ENCODE data around the gene PNMA5.
"Not testable (repeated sequence)": the region's sequence is repeated elsewhere in the genome, so short reads cannot be mapped to it uniquely, and the experiment has no call there.

PNMA5 gene

DNA sequence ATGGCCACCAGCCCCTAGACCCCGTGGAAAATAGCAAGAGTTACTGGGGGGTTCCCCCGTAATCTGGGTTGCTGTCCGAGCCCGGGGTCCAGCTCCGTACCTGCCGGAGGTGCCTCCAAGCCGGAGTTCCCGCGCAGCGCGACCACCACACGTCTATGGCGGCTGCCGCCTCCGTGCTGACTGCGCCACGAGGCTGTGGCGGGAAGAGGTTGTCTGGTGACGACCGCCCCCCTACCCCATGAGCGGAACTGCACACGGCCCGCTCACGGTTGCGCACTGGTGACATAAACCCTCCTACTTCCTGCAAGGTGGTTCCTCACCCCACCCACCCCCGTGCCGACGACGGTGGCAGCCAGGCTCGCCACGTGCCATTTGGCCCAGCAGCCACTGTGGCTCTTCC is at the start of gene PNMA5:
PNMA5 (minus strand) TSS at position 184 of the 400 bp plus-strand sequence. CDS start 2,518 bp downstream, outside the sequence.
- DNase-seq (ENCODE audit: low read depth in 3 of 3) = no peak

DNA sequence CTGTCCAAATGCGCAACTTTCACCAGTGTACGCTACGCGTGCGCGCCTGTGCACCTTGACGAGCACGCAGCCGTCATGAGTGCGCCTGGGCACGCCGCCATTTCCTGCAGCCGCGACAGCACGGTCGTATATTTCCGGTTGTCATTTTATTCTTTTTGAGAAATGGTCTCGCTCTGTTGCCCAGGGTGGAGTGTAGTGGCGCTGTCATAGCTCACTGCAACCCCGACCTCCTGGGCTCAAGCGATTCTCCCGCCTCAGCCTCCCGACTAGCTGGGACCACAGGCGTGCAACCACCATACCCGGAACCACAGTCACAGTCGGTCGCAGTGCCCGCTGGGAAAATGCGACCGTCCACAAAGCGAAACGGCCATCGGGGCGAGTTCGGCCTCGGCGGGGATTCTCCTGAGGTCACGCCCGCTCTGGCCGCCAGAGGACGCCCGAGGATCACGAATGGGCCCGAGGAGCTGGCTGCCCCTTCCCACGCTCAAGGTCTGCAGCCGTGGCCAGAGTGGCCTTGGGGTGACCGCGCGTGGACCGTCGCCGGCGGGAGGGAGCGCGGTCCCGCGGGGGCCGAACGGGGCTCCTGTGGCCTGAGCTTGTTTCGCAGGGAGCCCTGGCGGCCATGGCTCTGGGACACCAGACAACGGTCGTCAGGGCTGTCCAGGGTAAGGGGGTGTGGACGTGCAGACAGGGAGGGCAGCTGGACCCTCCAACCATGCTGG is 38.6 kb upstream of the PNMA5 start:
- DNase-seq (ENCODE audit: low read depth in 3 of 3) = peak; percentile 40 to 57 (median 42)

DNA sequence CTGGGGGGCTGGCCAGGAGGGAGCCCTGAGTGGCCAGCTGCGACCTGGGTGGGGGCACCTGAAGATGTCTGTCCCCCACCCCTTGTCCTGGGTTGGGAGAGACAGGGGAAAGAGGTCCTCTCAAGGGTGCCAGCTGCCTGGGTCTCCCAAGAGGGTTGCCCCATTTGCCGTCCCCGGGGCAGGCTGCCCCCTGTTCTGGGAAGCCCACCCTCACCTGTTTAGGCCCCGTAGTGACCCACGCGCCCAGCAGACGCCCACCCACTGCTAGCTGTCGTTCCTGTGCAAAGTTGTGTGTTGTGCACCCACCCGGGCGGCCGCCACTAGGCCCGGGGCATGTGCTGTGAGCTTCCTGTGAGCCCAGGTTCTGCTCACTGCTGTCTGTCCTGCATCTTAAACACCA is 36.9 kb upstream of the PNMA5 start:
- DNase-seq (ENCODE audit: low read depth in 3 of 3) = no peak

DNA sequence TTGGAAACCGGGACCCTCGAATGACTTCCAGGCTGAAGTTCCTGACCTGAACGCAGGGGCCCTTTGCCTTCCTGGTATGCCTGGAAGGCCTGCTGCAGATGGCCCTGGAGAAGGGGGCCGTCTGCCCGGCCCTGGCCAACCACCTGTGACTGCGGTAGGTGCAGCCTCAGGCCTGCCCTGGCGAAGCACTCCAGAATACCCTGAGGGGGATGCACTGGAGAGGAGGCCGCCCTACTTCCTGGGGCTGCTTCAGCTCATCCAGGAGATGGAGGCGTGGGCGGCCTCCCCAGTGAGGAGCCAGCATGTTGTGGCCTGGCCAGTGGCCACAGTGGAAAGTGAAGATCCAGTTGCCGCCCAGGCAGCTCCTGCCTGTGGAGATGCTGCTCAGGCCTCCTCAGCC is 36.0 kb upstream of the PNMA5 start:
- DNase-seq (ENCODE audit: low read depth in 3 of 3) = no peak

DNA sequence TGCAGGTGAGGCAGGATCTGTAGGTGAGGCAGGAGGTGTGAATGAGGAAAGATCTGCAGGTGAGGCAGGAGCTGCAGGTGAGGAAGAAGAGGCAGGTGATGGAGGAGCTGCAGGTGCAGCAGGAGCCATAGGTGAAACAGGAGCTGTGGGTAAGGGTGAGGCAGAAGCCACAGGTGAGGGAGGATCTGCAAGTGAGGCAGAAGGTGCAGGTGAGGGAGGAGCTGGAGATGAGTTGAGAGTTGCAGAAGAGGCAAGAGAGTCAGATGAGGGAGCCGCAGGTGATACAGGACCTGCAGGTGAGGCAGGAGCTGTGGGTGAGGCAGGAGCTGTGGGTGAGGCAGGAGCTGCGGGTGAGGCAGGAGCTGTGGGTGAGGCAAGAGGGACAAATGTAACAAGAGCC is 35.2 kb upstream of the PNMA5 start:
- DNase-seq (ENCODE audit: low read depth in 3 of 3) = no peak

DNA sequence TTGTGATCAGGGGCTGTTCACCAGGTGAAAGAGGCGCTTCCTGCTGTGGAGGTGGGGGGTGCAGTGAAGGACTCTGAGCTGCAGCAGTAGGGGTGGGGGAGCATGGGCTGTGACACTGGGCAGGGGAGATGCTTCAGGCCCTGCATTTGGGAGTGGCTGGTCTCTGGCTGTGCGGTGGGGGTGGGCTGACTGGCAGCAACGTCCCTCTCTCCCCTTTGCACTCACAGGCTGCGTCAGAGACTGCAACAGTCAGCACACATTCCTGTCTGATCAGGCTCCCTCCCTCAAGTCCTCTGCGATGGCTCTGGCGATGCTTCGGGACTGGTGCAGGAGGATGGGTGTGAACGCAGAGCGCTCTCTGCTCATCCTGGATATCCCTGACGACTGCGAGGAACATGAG is 34.6 kb upstream of the PNMA5 start:
- DNase-seq (ENCODE audit: low read depth in 3 of 3) = not testable (repeated sequence)

DNA sequence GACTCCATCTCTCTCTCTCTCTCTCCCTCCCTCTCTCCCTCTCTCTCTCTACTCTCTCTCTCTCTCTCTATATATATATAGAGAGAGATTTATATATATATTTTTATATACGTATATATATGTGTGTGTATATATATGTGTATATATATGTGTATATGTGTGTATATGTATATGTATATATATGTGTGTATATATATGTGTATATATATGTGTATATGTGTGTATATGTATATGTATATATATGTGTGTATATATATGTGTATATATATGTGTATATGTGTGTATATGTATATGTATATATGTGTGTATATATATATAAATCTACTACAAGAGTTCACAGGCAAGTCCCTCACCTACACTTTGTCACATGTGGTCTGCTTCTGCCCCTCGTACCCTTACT is 32.6 kb upstream of the PNMA5 start:
- DNase-seq (ENCODE audit: low read depth in 3 of 3) = not testable (repeated sequence)

DNA sequence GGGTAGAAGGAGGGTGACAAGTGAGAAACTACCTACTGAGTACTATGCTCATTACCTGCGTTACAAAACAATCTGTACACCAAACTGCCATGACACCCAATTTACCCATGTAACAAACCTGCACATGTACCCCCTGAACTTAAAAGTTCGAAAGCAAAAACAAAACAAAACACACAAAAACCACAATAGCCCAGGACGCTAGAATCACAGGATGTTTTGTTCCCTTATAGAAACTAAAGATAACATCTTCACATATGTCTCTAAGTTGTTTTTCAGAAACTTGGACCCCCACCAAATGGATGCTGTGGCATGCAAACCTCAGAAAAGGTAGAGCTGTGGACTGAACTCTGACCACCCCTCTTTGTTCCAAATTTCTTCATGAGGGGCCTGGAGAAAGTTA is 25.2 kb upstream of the PNMA5 start:
- no peak for DNase-seq (ENCODE audit: low read depth in 3 of 3)

DNA sequence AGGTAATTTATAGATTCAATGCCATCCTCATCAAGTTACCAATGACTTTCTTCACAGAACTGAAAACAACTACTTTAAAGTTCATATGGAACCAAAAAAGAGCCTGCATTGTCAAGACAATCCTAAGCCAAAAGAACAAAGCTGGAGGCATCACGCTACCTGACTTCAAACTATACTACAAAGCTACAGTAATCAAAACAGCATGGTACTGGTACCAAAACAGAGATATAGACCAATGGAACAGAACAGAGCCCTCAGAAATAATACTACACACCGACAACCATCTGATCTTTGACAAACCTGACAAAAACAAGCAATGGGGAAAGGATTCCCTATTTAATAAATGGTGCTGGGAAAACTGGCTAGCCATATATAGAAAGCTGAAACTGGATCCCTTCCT is 23.3 kb upstream of the PNMA5 start:
- not testable (repeated sequence) for DNase-seq (ENCODE audit: low read depth in 3 of 3)

DNA sequence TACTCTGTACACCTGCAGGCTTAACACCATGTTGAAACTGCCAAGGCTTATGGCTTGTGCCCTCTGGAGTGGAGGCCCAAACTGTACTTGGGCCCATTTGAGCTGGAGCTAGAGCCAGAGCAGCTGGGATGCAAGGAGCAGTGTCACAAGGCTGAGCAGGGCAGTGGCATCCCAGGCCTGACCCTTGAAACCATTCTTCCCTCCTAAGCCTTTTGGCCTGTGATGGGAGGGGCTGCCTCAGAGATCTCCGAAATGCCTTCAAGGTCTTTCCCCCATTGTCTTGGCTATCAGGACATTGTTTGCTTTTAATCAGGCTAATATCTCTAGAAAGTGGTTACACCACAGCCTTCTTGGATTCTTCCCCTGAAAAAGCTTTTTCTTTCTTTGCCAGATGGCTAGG is 10.9 kb upstream of the PNMA5 start:
- no peak for DNase-seq (ENCODE audit: low read depth in 3 of 3)

DNA sequence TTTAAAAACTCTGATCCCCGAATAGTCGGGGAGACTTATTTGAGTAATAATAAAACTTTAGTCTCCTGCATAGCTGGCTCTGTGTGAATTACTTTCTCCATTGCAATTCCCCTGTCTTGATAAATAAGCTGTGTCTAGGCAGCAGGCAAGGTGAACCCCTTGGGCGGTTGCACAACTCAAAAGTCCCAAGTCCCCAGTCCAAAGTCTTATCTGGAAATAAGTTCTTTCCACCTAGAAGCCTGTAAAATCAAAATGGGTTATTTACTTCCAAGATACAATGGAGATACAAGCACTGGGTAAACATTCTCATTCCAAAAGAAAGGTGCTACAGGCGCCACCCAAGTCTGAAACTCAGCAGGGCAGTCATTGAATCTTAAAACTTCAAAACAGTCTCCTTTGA is 10.1 kb upstream of the PNMA5 start:
- DNase-seq (ENCODE audit: low read depth in 3 of 3) = no peak

DNA sequence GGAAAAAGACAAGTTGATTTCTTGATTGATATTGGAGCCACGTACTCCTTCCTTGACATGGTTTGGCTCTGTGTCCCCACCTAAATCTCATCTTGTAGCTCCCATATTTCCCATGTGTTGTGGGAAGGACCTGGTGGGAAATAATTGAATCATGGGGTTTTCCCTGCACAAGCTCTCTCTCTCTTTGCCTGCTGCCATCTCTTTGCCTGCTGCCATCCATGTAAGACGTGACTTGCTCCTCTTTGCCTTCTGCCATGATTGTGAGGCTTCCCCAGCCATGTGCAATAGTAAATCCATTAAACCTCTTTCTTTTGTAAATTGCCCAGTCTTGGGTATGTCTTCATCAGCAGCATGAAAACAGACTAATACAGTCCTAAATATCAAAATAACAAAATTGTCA is 8.3 kb upstream of the PNMA5 start:
- DNase-seq (ENCODE audit: low read depth in 3 of 3) = not testable (repeated sequence)

DNA sequence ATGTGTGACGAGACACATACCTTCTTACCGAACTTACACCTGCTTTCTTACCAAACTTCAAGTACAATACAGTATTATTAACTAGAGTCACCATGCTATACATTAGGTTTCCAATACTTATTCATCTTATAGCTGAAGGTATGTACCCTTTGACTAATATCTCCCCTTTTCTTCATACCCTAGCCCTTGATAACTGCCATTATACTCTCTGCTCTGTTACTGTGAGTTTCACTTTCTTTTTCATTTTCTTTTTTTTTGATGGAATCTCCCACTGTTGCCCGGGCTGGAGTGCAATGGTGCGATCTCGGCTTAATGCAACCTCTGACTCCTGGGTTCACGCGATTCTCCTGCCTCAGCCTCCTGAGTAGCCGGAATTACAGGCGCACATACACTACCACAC is 3.4 kb upstream of the PNMA5 start:
- DNase-seq (ENCODE audit: low read depth in 3 of 3) = no peak

DNA sequence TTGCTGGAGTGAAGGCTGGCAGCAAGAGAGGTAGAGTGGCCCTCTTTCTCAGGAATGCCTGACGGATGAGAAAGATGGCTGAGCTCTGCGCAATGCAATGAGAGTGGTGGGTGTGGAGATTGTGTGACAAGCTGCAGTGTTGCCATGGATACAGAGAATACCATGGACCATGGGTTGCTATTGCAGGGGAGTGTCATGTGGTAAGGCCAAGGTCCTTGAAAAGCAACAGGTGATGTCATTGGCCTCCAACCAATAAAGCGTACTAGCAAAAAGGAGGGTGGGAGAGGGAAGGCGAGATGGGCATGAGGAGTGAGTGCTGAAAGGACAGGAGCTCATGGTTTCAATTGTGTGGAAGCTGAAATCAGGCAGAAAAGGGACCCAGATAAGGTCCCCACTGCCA is 1.8 kb downstream of the PNMA5 start:
- DNase-seq (ENCODE audit: low read depth in 3 of 3) = no peak

DNA sequence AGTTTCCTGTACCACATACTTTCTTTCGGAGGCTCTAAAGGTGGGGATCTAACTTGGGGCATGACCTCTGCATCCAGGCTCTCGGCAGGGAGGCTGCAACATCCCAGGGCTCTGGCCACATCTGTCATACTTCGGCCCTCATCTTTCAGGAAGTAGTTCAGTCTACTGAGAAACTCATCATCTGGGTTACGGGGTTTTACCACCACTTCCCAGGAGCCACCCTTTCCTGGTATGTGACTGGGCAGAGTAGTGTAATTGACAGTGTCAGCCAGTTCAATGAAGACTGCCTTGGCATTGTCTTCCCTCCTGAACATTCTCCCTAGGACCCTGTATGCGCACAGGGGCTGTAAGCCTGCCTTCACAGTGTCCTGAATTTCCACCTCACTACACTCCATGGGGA is 2.8 kb downstream of the PNMA5 start:
- DNase-seq (ENCODE audit: low read depth in 3 of 3) = no peak

DNA sequence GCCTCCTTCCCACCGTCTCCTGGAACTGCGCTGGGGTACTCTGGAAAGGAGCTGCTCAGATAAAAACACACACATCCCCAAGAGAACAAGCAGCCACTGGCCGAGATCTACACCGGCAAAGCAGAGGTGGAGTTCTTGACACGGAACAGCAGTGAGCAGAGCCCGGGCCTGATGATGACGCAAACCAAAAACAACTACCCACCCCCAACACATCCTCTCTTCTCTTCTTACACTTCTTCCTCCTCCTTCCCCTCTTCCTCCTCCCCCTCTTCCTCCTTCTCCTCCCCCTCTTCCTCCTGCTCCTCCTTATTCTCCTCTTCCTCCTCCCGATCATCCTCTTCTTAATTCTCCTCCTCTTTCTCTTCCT is 4.6 kb downstream of the PNMA5 start:
- no peak for DNase-seq (ENCODE audit: low read depth in 3 of 3)

DNA sequence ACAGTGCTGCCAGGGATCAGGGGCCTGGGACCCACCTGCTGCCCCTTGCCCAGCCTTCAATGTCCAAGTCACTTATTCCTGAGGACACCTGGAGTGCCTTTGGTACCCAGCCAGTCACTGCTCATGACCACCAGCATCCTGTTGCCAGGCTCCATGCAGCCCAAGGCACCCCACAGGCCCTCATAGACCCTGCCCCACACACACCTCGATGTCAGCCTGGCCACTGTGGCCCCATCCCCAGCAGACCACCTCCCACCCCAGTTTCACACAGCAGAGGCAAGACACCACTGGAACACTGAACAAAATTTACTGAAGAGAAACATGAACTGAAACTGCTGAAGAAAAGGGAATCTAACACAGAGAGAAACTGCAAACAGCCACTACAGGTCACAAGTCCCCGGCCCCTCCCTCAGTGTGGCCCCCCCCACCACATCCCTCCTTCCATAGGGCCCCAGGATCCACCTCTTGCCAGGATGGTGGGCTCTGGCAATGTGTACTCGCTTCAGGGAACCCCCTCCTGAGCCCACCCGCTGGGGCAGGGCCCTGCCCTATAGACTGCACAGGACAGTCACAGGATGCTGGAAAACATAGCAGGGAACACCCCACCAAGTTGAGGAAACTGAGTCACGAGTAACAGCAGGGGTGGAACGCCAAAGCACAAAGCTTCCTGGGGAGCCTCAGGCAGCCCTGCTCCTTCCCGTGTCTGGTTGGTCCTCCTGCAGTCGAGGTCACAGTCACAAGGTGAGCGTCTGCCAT is 5.2 kb downstream of the PNMA5 start:
- DNase-seq (ENCODE audit: low read depth in 3 of 3) = no peak

DNA sequence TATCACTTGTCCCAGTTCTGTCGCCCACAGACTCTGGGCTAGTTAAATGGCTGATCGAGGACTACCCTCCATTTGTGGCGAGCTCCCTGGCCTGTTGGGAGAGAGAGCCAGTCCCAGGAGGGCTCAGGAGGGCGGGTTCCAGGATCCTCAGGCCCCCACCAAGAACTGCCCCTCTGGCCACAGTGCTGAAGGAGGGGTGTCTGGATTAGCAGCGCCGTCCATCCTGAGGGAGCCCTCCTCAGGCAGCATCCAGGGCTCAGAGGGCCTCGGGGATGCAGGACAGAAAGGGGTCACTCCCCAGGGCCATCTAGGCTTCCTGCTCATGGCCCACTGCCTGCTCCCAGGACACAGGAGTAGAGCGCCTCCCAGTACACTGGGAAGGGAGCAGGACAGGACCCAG is 6.1 kb downstream of the PNMA5 start:
- DNase-seq (ENCODE audit: low read depth in 3 of 3) = no peak

DNA sequence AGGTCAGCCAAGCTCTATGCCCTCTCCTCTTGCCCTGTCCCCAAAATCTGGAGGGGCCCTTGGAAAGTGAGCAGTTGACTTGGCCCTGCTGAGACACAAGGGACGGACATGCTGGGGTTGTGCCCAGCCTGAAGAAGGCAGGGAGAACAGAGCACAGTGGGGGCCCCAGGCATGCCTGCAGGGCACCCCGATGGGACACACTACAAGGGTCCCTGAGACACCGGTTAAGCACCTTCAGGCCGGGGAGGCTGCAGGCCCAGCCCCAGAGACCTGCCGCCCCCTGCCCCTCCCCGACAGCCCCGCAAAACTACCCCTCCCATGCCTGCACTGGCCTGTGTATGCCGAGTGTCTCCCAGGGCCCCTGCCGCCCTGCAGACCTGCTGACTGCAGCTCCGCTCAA is 6.8 kb downstream of the PNMA5 start:
- DNase-seq (ENCODE audit: low read depth in 3 of 3) = not testable (repeated sequence)

DNA sequence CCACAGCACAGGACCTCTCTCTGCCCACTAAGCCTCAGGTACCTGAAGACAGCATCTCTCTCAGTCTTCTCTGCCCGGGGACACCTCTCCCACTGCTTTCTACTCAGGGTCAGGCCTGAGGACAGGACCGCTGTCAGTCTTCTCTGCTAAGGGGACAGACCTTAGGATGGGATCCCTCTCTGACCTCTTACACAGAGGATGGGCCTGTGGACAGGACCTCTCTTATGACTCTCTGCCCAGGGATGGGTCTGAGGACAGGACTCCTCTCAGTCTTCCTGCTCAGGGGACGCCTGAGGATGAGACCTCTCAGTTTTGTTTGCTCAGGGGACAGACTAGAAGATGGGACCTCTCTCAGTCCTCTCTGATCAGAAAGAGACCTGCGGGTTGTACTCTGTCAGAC is 8.5 kb downstream of the PNMA5 start:
- DNase-seq (ENCODE audit: low read depth in 3 of 3) = not testable (repeated sequence)

DNA sequence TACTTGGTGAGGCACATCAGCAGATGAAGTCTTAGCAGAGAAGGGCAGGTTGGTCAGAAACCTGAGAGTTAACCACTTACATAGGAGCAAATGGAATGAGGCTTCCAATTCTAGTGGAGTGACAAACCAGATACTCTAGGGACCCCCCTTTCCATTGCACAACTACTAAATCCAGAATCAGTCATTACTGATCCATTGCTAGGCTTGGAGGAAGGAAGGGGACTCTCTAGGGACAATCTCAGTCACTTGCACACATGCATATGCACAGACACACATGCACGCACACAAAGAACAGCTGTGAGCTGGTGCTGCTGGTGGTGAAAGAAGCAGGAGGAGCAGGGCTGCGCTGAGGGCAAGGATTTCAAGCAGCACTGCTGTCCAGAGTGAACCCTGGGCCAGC is 25.7 kb downstream of the PNMA5 start:
- no peak for DNase-seq (ENCODE audit: low read depth in 3 of 3)

DNA sequence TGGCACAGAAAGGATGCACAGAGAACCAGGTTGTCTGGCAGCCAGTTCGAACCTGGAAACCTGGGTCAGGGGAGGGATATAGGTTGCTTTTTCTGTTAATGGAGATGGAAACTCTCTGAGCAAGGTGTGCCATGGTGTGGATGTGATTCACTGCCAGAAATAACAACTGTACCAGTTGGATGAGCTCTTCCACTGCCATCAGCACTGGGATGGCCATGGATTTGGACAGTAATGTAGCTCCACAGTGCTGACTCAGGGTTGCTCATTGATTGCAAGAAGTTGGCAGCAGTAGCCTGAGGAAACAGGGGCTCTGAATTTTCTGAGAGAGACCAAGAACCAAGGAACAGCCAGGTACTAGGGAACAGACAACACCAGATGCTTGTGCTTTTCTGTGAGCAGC is 33.8 kb downstream of the PNMA5 start:
- no peak for DNase-seq (ENCODE audit: low read depth in 3 of 3)

DNA sequence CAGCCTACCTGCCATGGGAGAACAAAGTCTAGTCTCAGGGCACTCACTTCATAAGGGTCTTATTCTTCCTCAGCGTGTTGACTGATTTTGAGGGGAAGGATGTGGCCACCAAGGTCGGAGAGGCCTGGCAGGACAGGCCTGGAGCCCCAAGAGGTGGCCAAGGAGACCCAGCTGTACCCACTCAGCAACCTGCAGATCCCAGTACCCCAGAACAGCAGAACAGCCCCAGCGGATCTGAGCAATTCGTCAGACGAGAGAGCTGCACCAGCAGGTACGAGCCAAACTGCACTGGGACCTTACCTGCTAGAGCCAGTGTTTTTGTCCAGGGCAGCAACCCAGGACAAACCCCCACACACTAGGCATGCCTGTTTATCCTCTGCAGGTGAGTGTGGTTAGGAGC is 34.3 kb downstream of the PNMA5 start:
- no peak for DNase-seq (ENCODE audit: low read depth in 3 of 3)

Data from stimulated activated CD4-positive, alpha-beta T cell treated with anti-CD3 and anti-CD28 coated beads, TNF-alpha, amount 100 ng/mL, for 24 hours (primary cell).